ENCODE data around the gene PSAT1. TPM values are rescaled to one million over a fixed set of nuclear protein-coding genes. Genes with fewer than 3 reads are reported as not detected.

The PSAT1 gene
- polyA plus RNA-seq, 3 donors: 0.05 to 4.7 (median 0.11) TPM

- DNase-seq: no peak
- peaks cover 0 to 3% of the 10 kb centered on the region in 2 donors for H3K36me3 Mint-ChIP-seq
- H3K9me3 Mint-ChIP-seq: peaks cover 0 to 17% (median 7%) of the 10 kb centered on the region in 7 donors
- H3K4me1 Mint-ChIP-seq: peaks cover 36% of the 10 kb centered on the region
- no peak for TF ChIP-seq CTCF (IDR thresholded peaks at IDR 0.05)
- peaks cover 50 to 62% (median 55%) of the 10 kb centered on the region in 3 donors for H3K27me3 Mint-ChIP-seq (ENCODE audit: low read depth in 3 of 3)
- no peaks in the 10 kb centered on the region for H4K20me1 ChIP-seq (ENCODE audit: insufficient read depth, low read length)
- no peaks in the 10 kb centered on the region for H3K36me3 ChIP-seq (replicated peaks in 1 of 2; ENCODE audit: control insufficient read depth in 1 of 2, insufficient read depth in 2 of 2, low read length in 2 of 2)
- H3K4me3 ChIP-seq (replicated peaks in 1 of 3; ENCODE audit: low read depth in 2 of 3, low read length in 3 of 3): no peak overlapping the region
- H3K4me1 ChIP-seq (ENCODE audit: control insufficient read depth in 1 of 2, insufficient read depth in 2 of 2, low read length in 2 of 2): peaks cover 22 to 24% of the 10 kb centered on the region in 2 donors
- no peak overlapping the region for H3K9ac ChIP-seq (ENCODE audit: insufficient read depth, low read length, poor library complexity, severe bottlenecking)
- H3K27ac Mint-ChIP-seq: no peak overlapping the region
- H3K4me2 ChIP-seq (replicated peaks; ENCODE audit: extremely low read depth, low read length, poor library complexity, severe bottlenecking): no peak overlapping the region
- peak overlapping the region in 1 of 2 donors; percentile 62 for H3K4me3 Mint-ChIP-seq
- peaks cover 29 to 52% of the 10 kb centered on the region in 2 donors for H3K27me3 ChIP-seq (ENCODE audit: control insufficient read depth in 2 of 2, insufficient read depth in 2 of 2, low read length in 2 of 2)
- intact Hi-C loops (cut with micrococcal nuclease): no loop called here
- H2AFZ ChIP-seq (ENCODE audit: insufficient read depth, low read depth, low read length, poor library complexity, severe bottlenecking): no peak overlapping the region
- WGBS (ENCODE audit: insufficient coverage): 90% methylated on average over 2 of the region's 3 CpGs
- H3K27ac ChIP-seq (ENCODE audit: low read depth in 1 of 2, low read length in 2 of 2): no peak overlapping the region
- peaks cover 0 to 5% of the 10 kb centered on the region in 2 donors for H3K9me3 ChIP-seq (replicated peaks in 1 of 2; ENCODE audit: control insufficient read depth in 1 of 2, insufficient read depth in 1 of 2, low read length in 2 of 2)
- H3K79me2 ChIP-seq (ENCODE audit: insufficient read depth, low read length): no peaks in the 10 kb centered on the region
Observed at GRCh38 chr9:78295177-78295575, 1.7 kb upstream of the PSAT1 start.

DNA sequence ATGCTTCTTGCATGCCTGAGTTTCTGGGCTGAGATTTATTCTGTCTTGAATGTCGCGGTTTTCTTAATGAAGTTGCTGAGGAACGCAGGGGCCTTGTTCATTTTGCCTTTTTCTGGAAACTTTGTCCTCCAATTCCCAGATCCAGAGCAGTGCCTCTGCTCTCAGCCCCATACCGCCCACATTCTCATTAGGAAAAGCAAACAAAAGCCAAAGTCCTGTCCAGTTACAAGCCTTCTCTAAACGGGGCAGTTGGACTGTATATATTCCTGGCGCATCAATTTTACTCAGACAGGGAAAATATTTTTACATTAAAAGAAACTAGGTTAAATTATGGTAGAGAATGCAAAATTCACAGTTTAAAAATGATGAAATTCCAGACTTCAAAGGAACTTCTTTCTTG lies 1.2 kb upstream of the PSAT1 start:
- H3K79me2 ChIP-seq (ENCODE audit: insufficient read depth, low read length): no peaks in the 10 kb centered on the region
- Mint-ChIP-seq H3K4me3 (peak overlapping the region; percentile 9 to 93), H3K36me3 (peaks cover 0 to 5% of the 10 kb centered on the region in 2 donors), H3K27me3 (ENCODE audit: low read depth in 3 of 3) (peaks cover 50 to 64% (median 58%) of the 10 kb centered on the region in 3 donors), H3K4me1 (peaks cover 36% of the 10 kb centered on the region), H3K27ac (no peak overlapping the region), H3K9me3 (peaks cover 0 to 17% (median 7%) of the 10 kb centered on the region in 7 donors)
- H3K9ac ChIP-seq (ENCODE audit: insufficient read depth, low read length, poor library complexity, severe bottlenecking): no peak overlapping the region
- peaks cover 0 to 5% of the 10 kb centered on the region in 2 donors for H3K9me3 ChIP-seq (replicated peaks in 1 of 2; ENCODE audit: control insufficient read depth in 1 of 2, insufficient read depth in 1 of 2, low read length in 2 of 2)
- peak overlapping the region; percentile 90 for H3K4me2 ChIP-seq (replicated peaks; ENCODE audit: extremely low read depth, low read length, poor library complexity, severe bottlenecking)
- no peak overlapping the region for H2AFZ ChIP-seq (ENCODE audit: insufficient read depth, low read depth, low read length, poor library complexity, severe bottlenecking)
- H3K4me1 ChIP-seq (ENCODE audit: control insufficient read depth in 1 of 2, insufficient read depth in 2 of 2, low read length in 2 of 2): peaks cover 22 to 24% of the 10 kb centered on the region in 2 donors
- peaks cover 29 to 52% of the 10 kb centered on the region in 2 donors for H3K27me3 ChIP-seq (ENCODE audit: control insufficient read depth in 2 of 2, insufficient read depth in 2 of 2, low read length in 2 of 2)
- 93% methylated on average over 4 of the region's 6 CpGs for WGBS (ENCODE audit: insufficient coverage)
- H4K20me1 ChIP-seq (ENCODE audit: insufficient read depth, low read length): no peaks in the 10 kb centered on the region
- intact Hi-C loops (cut with micrococcal nuclease): no loop called here
- no peak for DNase-seq
- no peak for TF ChIP-seq CTCF (IDR thresholded peaks at IDR 0.05)
- H3K27ac ChIP-seq (ENCODE audit: low read depth in 1 of 2, low read length in 2 of 2): no peak overlapping the region
- H3K36me3 ChIP-seq (replicated peaks in 1 of 2; ENCODE audit: control insufficient read depth in 1 of 2, insufficient read depth in 2 of 2, low read length in 2 of 2): no peaks in the 10 kb centered on the region
- H3K4me3 ChIP-seq (replicated peaks in 1 of 3; ENCODE audit: low read depth in 2 of 3, low read length in 3 of 3): peak overlapping the region in 1 of 3 experiments; percentile 78

Measured in CD14-positive monocyte (primary cell).